GM18907 (cell line): ENCODE data around the gene DUS4L.

Experiments
- ATAC-seq: cut with Tn5 transposase; IDR thresholded peaks from one replicate; pipeline ENCODE4 v1.9.1; 2021; ENCODE audit warnings: mild to moderate bottlenecking, moderate library complexity; ENCODE audit not compliant: unreplicated experiment

DUS4L gene

GRCh38 chr7:107579885-107580715 lies 16.3 kb downstream of the DUS4L start, which contains the start of gene BCAP29:
Gene BCAP29, plus strand, starts transcription at chr7:107580246. Its CDS starts 527 bp downstream, at chr7:107580773.
- peak; percentile 92 for ATAC-seq

GRCh38 chr7:107580716-107581383 lies 17.1 kb downstream of the DUS4L start:
- ATAC-seq: no peak

GRCh38 chr7:107581387-107582013 lies 17.7 kb downstream of the DUS4L start:
- no peak for ATAC-seq

GRCh38 chr7:107582875-107583274 lies 19.1 kb downstream of the DUS4L start:
- ATAC-seq: no peak

- no peak for ATAC-seq
These were observed 20.9 kb downstream of the DUS4L start for GRCh38 chr7:107584716-107585115.

GRCh38 chr7:107588529-107589130 lies 24.9 kb downstream of the DUS4L start:
- no peak for ATAC-seq

GRCh38 chr7:107591421-107591820 lies 27.6 kb downstream of the DUS4L start:
- no peak for ATAC-seq

GRCh38 chr7:107592361-107593024 lies 28.7 kb downstream of the DUS4L start:
- ATAC-seq: no peak

GRCh38 chr7:107593025-107593410 lies 29.2 kb downstream of the DUS4L start:
- no peak for ATAC-seq

GRCh38 chr7:107594961-107595737 lies 31.4 kb downstream of the DUS4L start:
- ATAC-seq: no peak

GRCh38 chr7:107596881-107597581 lies 33.3 kb downstream of the DUS4L start:
- no peak for ATAC-seq

GRCh38 chr7:107597582-107597916 lies 33.8 kb downstream of the DUS4L start:
- no peak for ATAC-seq

GRCh38 chr7:107597953-107598352 lies 34.2 kb downstream of the DUS4L start:
- no peak for ATAC-seq

GRCh38 chr7:107599262-107599661 lies 35.5 kb downstream of the DUS4L start:
- ATAC-seq: no peak

- ATAC-seq: no peak
These were observed 37.0 kb downstream of the DUS4L start for GRCh38 chr7:107600816-107601215.

- ATAC-seq: no peak
These were observed 41.5 kb downstream of the DUS4L start for GRCh38 chr7:107605218-107605815.

- ATAC-seq: no peak
These were observed 42.5 kb downstream of the DUS4L start for GRCh38 chr7:107606303-107606702.

GRCh38 chr7:107609811-107610261 lies 46.1 kb downstream of the DUS4L start:
- no peak for ATAC-seq

GRCh38 chr7:107610323-107610722 lies 46.6 kb downstream of the DUS4L start:
- no peak for ATAC-seq
